NCI-H82 treated with DMSO at 0.1 percent for 48 hours (cell line): ENCODE measurements around the gene BCKDHB.
"Not testable (repeated sequence)": the region's sequence is repeated elsewhere in the genome, so short reads cannot be mapped to it uniquely, and the experiment has no call there.

Experiments
- DNase-seq: peaks from one replicate; lab custom pipeline; 2025; ENCODE audit not compliant: unreplicated experiment; lab: John Stamatoyannopoulos, UW

BCKDHB gene

DNA sequence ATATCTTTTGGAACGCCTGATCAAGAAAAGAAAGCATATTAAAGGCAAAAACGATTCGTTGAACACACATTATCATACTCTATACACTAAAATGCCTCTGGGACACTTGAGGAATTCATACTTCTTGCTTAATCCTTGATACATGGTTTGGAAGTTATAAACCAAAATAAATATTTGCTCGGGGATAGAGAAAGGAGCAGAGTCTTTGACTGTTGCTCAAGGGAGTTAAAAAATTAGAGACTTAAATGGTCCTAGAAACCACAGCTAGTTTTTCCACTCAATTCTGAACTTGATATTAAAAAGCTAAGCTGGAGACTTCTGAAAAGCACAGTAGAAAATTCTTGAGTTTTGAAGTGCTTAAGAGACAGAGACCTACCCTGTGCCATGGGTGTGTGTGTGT lies 98.9 kb downstream of the BCKDHB start:
- DNase-seq: no peak

DNA sequence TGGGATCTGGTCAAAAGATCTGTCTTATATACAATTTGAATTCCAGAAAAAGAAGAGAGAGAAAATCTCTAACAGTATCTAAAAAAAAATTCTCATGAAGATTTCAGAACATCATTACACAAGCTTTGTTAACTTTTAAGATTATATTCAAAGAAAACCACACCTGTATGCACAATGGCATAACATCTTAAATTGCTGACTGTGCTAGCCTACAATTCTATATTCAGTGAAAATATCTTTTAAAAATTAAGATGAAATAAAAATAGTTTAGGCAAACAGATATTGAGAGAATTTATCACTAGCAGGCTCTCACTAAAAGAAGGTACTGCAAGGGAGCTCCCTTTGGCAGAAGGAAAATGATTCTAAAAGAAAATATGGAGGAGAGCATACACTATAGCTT lies 100.3 kb downstream of the BCKDHB start:
- no peak for DNase-seq

DNA sequence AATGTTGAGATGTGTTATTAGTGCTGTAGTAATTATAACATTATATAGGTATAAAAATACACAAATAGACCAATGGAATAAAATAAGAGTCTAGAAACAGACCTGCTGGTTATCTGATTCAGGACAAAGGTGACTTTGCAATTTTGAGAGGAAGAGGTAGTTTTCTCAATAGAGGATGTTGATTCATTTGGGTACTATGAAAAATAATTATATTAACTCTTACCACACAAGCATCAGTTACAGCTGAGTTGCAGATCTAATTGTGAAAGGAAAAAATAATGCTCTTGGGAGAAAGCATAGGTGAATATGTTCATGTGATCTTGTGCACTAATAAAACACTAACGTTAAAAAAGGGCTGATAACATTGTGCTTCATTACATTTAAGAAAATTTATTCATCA lies 103.0 kb downstream of the BCKDHB start:
- DNase-seq: no peak

DNA sequence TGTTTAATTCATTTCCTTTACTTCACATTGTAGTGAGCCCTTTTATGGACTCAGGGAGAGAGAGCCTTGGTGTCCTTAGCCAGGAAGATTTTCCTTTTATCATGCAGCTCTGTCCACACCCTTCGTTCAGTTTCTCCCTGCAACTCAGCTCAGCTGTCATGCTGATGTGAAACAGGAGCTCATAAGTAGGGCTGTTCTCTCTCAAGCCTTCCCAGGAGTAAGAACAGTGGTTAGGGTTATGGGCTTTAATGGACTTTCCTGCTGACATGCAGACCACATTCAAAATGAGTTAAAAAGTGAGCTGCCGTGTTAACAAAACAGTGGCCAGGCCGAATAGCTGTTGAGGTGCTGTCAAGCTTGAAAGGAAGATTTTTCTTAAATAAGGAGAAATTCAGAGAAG lies 104.1 kb downstream of the BCKDHB start:
- no peak for DNase-seq

DNA sequence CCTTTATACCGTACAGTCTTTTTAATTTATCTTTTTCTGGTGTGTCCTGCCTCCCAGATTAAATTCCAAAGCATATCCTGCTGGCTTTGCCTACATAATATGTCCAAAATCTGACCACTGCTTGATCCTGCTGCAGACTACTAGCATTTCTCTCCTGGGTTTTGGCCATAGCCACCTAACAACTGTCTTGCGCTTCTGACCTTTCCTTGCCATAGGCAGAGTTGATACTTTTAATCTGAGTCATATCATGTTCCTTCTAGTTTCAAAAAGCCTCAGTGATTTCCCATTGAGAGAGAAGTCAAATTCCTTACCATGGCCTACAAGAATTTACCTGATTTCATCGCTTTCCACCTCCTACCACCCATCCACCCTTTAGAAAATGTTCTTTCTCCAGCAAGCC lies 104.8 kb downstream of the BCKDHB start:
- DNase-seq: no peak

DNA sequence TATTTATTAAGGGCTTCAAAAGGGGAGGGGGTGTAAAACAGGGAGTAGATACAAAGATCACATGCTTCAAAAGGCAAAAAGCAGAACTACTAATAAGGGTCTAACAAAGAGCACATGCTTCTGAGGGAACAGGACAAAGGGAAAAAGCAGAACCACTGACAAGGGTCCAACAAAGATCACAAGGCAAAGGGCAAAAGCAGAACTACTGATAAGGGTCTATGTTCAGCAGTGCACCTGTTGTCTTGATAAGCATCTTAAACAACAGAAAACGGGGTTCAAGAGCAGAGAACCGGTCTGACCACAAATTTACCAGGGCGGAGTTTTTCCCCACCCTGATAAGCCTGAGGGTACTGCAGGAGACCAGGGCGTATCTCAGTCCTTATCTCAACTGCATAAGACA lies 105.4 kb downstream of the BCKDHB start:
- DNase-seq: not testable (repeated sequence)

DNA sequence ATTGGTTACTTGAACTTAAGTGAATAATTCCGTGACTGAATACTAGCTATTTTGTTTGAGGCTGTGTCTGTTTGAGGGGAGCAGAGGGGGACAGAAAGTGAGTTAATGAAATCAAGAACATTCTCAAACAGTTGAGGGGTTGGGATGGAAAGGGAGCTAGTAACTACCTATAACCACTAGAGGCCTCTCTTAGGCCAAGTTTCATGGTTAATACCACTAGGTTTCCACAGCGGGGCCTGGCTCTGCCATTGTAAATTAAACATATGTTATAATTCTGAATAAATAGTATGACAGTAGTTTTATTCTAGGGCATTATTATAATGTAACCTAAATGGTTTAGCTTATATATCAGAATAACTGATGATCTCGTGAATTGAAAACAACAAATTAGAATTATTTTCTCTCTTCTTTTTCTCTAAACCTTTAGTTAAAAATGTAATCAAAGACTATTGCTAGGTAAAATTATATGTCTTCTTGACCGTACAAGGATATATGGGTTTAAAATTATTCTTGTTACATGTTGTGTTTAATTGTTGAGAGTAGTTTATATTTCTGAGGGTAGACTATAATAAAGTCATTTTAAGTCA lies 108.1 kb downstream of the BCKDHB start:
- DNase-seq: peak; percentile 34

DNA sequence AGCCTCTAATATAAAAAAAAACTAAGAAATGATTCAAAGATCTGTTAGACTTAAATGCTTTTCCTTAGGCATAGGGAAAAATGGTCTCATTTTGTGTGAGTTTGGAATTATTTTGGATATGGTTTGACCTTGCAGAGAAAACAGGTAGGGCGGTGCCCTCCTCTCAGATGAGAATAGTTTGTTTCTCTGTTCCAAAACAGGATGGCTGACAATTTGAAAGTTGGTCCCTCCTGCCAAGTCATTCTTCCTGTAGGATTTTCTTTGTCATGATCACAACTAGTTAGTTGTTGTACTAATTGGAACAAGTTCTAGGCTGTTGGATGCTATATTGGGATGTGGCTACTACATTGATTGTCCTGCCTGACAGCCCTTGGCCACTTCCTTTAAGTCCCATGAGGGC lies 108.6 kb downstream of the BCKDHB start:
- no peak for DNase-seq

DNA sequence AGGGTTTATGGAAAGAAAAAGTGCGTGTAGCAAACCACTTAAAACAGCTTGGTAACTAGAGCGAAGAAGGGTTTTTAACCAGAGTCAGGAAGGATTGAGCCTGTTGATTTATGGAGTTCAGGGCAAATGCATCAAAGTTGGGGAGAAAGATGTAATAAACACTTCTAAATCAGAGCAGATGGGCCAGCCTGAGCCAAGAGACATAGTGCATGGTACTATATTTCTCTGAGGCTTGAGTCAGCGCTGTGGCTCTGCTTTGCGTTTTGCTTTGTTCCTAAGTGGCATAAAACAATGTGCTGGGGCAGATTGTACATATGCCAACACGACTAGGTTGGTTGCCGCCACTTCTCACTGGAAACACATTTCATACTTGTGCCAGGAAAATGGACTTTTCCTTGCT lies 111.3 kb downstream of the BCKDHB start:
- DNase-seq: no peak

DNA sequence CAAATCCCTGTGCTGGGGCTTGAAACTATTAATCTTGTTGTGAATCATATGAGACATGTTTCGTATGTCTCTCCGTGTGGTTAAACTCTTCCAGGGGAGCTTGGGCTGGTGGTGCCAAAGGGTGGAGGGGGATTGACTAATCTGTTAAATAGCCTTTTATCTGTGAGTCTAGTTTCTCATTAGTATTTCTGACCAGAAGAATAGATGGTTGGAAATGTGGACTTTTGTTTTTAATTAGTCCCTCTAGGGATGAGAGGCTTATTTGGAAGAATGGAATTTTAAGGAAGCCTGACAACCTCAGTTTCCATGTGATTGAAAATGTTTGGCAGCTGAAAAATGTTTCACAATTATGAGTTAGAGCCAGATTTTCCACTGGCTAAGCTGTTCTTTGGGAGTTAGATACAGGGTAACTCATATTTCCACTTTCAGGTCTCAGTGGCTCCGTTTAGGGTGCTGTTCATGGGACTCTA lies 117.3 kb downstream of the BCKDHB start:
- no peak for DNase-seq

DNA sequence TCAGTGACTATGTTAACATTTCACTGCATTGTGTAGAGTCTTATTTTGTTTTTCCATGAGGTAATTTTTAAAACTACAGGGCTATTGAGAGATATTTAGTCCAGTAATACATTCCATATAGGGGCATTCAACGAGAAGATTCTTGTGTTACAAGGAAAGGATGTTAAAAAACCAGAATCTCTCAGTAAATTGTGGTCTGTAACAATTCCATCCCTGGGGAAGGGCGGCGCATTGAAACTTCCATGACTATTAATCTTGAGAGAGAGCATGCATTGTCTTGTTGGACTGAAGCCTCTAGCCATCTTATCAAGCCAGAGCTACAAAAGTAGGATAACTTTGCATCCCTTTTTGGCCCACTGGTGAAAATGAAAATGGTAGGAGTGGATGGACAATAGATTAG lies 119.7 kb downstream of the BCKDHB start:
- no peak for DNase-seq

DNA sequence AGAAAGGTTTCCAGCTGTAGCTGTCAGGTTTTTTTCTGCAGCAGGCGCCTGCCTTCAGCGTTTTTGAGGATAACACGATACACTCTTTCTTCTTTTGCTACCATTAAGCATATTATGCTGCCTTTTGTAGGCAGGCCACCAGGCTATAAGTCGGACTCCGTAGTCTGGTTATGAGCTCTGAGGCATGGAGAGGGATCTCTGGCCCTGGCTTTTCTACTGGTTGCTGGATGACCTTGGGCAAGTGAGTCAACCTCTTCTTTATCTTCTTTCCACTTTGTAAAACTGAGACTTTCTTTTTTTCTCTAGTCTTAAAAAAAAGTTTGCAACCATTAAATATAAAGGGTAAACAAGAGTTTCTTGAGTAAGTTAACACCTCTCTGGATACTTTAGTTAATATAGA lies 120.2 kb downstream of the BCKDHB start:
- no peak for DNase-seq

DNA sequence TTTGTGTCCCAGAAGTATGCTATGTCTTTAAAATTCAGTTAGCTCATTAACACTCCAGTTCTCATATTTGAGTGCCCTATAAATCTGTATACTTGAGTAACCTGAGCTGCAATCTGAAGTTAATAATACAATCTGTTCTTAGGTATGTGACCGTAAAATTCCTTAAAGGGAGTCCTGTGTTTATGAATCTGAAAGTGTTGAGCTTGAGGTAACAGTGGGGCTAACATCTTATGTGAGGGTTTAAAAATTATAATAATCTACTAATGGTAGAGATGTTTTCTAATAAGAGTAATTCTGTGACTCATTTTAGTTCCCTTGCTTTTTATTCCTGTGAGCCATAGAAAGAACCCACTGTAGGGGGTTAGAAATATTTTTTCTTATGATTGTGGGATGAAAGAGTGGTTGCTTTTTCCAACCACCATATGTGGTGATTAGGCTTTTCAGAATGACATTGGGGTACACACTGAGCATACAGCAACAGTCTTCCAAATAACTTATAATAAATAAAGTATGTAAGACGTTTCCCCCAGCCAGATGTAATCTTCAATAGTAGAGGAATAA lies 121.2 kb downstream of the BCKDHB start:
- no peak for DNase-seq

DNA sequence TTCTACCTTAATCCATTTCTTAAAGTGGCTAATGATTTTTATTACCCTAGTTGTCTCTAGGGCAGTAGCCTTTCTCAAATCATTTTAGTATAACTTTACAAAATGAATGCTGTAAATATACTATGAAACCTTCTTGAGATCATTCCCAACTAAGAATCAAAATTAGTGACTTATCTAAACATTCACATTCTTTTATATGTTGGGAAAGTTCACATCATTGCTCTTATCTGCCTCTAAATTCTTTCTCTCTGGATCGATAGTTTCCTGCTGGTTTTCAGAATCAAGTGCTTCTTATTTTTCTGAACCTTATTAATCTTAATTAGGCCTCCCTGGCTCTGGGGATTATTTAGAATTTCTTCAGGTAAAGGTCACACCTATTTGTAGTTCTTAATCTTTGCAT lies 126.8 kb downstream of the BCKDHB start:
- DNase-seq: no peak

DNA sequence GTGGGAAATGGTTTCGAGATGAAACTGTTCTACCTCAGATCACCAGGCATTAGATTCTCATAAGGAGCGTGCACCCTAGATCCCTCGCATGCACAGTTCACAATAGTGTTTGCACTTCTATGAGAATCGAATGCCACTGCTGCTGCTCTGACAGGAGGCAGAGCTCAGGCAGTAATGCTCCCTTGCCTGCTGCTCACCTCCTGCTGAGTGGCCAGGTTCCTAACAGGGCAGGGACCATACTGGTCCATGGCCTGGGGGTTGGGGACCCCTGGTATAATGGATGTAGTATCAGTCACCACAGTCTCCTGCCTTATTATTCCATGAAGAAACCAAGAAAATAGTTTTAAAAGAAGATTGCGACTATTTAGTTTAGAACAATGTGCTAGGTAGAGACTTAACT lies 127.5 kb downstream of the BCKDHB start:
- no peak for DNase-seq

DNA sequence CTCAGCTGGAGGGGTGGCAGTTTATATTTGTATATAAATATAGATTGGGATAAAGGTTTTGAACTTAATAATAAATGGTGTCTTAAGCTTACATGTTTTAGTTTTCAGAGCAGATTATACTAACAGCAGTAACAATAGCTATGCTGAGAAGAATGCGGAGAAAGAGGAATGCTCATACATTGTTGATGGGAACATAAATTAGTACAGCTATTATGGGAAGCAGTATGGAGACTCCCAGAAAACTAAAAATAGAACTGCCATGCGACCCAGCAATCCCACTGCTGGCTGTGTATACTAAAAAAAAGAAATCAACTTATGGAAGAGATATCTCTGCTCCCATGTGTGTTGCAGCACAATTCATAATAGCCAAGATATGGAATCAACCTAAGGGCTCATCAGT lies 127.9 kb downstream of the BCKDHB start:
- DNase-seq: no peak

DNA sequence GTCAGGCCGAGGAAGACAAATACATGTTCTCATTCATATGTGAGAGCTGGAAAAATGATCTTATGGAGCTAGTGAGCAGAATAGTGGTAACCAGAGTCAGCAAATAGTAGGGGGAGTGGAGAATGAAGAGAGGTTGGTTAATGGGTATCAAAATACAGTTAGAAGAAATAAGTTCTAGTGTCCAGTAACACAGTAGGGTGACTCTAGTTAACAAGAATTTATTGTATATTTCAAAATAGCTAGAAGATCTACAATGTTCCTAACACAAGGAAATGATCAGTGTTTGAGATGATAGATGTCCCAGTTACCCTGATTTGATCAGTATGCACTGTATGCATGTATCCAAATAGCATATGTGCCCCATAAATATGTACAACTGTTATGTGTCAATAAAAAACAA lies 128.4 kb downstream of the BCKDHB start:
- no peak for DNase-seq

DNA sequence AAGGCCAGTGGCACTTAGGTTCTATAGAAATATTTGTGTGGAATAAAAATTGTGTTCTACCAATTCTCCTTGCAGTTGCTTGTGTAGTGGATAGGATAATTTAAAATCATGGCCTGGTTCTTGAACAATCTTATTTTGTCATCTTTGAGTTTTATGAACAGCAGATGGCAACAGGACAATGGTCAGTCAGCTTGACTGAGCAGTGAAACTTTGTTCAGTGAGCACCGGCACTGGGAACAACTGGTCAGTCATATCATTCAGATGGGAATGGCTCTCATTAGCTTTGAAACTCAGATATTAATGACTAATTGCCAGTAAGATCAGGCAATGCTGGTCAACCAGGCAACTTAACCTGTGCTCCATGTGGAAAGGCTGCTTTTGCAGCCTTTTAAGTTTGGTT lies 129.2 kb downstream of the BCKDHB start:
- DNase-seq: no peak

DNA sequence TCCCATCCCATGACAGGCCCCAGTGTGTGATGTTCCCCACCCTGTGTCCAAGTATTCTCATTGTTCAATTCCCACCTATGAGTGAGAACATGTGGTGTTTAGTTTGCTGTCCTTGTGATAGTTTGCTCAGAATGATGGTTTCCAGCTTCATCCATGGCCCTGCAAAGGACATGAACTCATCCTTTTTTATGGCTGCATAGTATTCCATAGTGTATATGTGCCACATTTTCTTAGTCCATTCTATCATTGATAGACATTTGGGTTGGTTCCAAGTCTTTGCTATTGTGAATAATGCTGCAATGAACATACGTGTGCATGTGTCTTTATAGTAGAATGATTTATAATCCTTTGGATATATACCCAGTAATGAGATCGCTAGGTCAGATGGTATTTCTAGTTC lies 132.3 kb downstream of the BCKDHB start:
- DNase-seq: not testable (repeated sequence)

DNA sequence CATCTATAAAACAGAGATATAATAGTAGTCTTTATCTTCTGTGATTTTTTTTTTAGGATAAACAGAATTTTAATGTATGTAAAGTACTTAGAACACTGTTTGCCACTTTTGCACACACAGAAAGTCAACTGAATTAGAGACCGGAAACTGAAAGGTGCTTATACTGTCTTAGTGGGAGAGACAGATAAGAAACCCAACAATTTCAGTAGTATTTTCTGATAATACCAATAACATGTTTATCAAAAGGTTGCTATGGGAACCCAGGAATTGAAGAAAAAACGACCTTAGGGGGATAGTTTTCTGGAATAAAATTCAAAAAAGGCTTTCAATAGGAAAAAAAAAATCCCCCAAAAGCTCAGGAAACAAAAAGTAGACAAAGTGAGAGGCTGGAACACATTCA lies 138.6 kb downstream of the BCKDHB start:
- no peak for DNase-seq

DNA sequence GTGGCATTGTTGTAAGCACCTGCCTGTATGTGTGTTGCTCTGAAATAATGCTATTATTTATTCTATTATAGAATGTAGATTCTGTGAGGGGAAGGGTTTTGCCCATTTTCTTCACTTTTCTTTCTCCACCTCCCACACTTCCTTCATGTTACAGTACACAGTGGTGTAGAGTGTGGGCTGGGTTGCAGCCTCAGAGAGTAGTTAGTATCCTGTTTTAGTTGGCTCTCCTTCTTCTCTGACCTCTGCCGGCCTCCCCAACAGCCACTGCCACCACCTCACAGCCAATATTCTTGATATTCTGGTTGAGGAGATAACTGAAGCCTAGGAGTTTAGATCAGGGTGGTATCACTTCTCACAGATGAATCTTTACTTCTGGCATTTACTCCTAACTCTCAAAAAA lies 143.4 kb downstream of the BCKDHB start:
- no peak for DNase-seq

DNA sequence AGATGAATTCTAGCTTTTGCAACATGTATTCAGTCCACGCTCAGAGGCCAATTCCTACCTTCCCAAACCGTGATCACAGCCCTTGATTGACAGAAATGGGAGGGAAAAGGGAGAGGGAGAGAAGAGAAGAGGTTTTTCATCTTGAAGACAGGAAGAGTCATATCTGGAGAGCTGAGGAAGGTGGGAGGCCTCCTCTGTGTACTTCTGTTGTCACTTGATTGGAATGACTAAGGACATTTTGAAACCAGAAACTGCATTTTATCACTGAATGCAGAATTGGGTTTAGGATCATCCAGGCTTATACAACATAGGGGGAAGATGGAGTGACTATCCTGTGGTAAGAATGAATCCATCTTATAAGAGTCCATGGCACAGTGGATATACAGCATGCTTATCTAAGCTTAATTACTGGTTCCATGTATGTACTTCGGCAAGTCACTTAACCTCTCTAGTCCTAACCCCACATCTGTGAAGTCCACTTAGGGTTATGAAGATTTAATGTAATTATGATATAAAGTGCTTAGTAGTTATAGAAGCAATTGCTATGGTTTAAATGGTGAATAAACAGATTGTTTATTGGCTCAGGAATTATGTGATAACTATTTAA lies 144.0 kb downstream of the BCKDHB start:
- no peak for DNase-seq

DNA sequence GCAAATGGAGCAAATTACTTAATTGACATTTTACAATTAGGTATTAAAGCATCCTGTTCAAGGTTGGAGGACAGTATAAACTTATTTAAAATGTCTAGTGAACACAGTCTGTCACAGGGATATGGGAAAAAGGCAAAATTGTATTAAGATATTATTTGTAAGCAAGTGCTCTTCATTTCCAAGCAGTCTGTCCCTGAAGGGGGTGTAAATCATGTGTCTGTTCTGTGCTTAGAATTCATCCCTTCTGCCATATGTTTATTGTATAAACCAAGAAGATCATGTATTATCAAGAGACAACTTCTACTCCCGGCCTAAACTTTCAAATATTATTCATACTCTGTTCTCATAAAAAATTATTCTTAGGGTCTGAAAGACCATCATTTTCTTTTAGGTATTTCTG lies 144.8 kb downstream of the BCKDHB start:
- no peak for DNase-seq
